ENCODE data around the gene KSR1. TPM values are rescaled to one million over a fixed set of nuclear protein-coding genes. Genes with fewer than 3 reads are reported as not detected.

Gene KSR1
- total RNA-seq, 1 donor from 2014 or later: 60.6 TPM

- peaks cover 2% of the 10 kb centered on the region for H3K36me3 Mint-ChIP-seq (ENCODE audit: low read depth)
- no peak for TF ChIP-seq CTCF (IDR thresholded peaks at IDR 0.05)
- no peak for DNase-seq (ENCODE audit: low spot score)
- H3K4me3 Mint-ChIP-seq (ENCODE audit: unreplicated experiment): no peak overlapping the region
- no peaks in the 10 kb centered on the region for H3K27me3 Mint-ChIP-seq (ENCODE audit: low read depth)
- no peak overlapping the region for H3K27ac Mint-ChIP-seq (ENCODE audit: unreplicated experiment)
- H3K9me3 Mint-ChIP-seq (ENCODE audit: low read depth): no peaks in the 10 kb centered on the region
- H3K4me1 Mint-ChIP-seq (ENCODE audit: low read depth): peaks cover 90% of the 10 kb centered on the region
These were observed 34.1 kb downstream of the KSR1 start for GRCh38 chr17:27490391-27490790.

- Mint-ChIP-seq H3K9me3 (ENCODE audit: low read depth) (no peaks in the 10 kb centered on the region), H3K4me3 (ENCODE audit: unreplicated experiment) (no peak overlapping the region), H3K36me3 (ENCODE audit: low read depth) (peaks cover 2% of the 10 kb centered on the region), H3K4me1 (ENCODE audit: low read depth) (peaks cover 90% of the 10 kb centered on the region), H3K27me3 (ENCODE audit: low read depth) (no peaks in the 10 kb centered on the region), H3K27ac (ENCODE audit: unreplicated experiment) (no peak overlapping the region)
- no peak for TF ChIP-seq CTCF (IDR thresholded peaks at IDR 0.05)
- no peak for DNase-seq (ENCODE audit: low spot score)
These were observed 35.5 kb downstream of the KSR1 start for GRCh38 chr17:27491713-27492190.

GRCh38 chr17:27492470-27492869, 36.2 kb downstream of the KSR1 start:
- peaks cover 2% of the 10 kb centered on the region for H3K36me3 Mint-ChIP-seq (ENCODE audit: low read depth)
- peaks cover 92% of the 10 kb centered on the region for H3K4me1 Mint-ChIP-seq (ENCODE audit: low read depth)
- no peak for TF ChIP-seq CTCF (IDR thresholded peaks at IDR 0.05)
- no peak for DNase-seq (ENCODE audit: low spot score)
- no peaks in the 10 kb centered on the region for H3K9me3 Mint-ChIP-seq (ENCODE audit: low read depth)
- H3K4me3 Mint-ChIP-seq (ENCODE audit: unreplicated experiment): no peak overlapping the region
- no peak overlapping the region for H3K27ac Mint-ChIP-seq (ENCODE audit: unreplicated experiment)
- no peaks in the 10 kb centered on the region for H3K27me3 Mint-ChIP-seq (ENCODE audit: low read depth)

- no peaks in the 10 kb centered on the region for H3K9me3 Mint-ChIP-seq (ENCODE audit: low read depth)
- DNase-seq (ENCODE audit: low spot score): no peak
- no peak overlapping the region for H3K27ac Mint-ChIP-seq (ENCODE audit: unreplicated experiment)
- H3K27me3 Mint-ChIP-seq (ENCODE audit: low read depth): no peaks in the 10 kb centered on the region
- peaks cover 2% of the 10 kb centered on the region for H3K36me3 Mint-ChIP-seq (ENCODE audit: low read depth)
- peaks cover 88% of the 10 kb centered on the region for H3K4me1 Mint-ChIP-seq (ENCODE audit: low read depth)
- no peak overlapping the region for H3K4me3 Mint-ChIP-seq (ENCODE audit: unreplicated experiment)
- TF ChIP-seq CTCF (IDR thresholded peaks at IDR 0.05): no peak
These were observed 36.8 kb downstream of the KSR1 start for GRCh38 chr17:27493088-27493487.

GRCh38 chr17:27494192-27495091, 38.2 kb downstream of the KSR1 start:
- Mint-ChIP-seq H3K27ac (ENCODE audit: unreplicated experiment) (peak overlapping the region; percentile 81), H3K4me1 (ENCODE audit: low read depth) (peaks cover 76% of the 10 kb centered on the region), H3K9me3 (ENCODE audit: low read depth) (no peaks in the 10 kb centered on the region), H3K36me3 (ENCODE audit: low read depth) (no peaks in the 10 kb centered on the region), H3K4me3 (ENCODE audit: unreplicated experiment) (no peak overlapping the region), H3K27me3 (ENCODE audit: low read depth) (no peaks in the 10 kb centered on the region)
- peak; percentile 73 for TF ChIP-seq CTCF (IDR thresholded peaks at IDR 0.05)
- no peak for DNase-seq (ENCODE audit: low spot score)
